Measurements from ENCODE around the gene FXYD1.
"Not testable (repeated sequence)": the region's sequence is repeated elsewhere in the genome, so short reads cannot be mapped to it uniquely, and the experiment has no call there.

FXYD1 gene

DNA sequence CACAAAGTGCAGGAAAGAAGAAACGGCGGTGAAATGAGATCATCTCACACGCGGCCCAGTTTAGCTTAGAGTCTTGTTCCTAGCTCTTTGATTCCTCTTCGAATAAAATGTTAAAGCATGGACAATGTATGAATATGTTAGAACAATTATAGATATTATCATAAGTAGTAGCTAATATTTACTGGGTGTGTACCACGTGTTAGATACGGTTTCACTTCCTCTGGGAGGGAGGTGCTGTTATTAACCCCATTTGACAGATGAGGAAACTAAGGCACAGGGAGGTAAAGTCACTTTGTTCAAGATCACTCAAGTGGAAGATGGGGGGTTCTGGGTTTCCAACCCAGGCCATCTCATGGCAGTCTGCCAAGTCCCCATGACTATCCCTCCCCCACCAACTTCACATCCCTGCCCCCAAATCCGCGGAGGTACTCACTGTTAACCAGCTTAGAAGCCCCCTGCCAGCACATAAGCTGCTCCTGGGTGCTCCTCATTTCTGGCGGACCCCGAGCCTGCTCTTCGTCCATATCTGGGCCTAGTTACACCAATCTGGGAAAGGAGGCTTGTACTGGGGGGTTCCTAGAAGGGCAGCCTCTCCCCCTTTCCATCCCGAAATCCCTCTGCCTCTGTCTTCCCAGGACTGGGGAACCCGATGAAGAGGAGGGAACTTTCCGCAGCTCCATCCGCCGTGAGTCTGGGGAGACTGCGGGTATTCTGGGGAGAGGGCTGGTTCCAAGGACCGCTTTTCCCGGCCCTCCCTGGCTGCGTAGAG lies 3.4 kb downstream of the FXYD1 start:
- in situ Hi-C loops (cut with MboI; ENCODE audit: low sequenced_read_pairs), result no loop called here

GRCh38 chr19:35142606-35143230 lies 4.1 kb downstream of the FXYD1 start:
- in situ Hi-C loops (cut with MboI; ENCODE audit: low sequenced_read_pairs), result no loop called here

GRCh38 chr19:35143231-35143715 lies 4.6 kb downstream of the FXYD1 start, which contains the start of gene FXYD7:
Gene FXYD7, plus strand, starts transcription at chr19:35143255. Its CDS starts 79 bp downstream, at chr19:35143334.
- in situ Hi-C loops (cut with MboI; ENCODE audit: low sequenced_read_pairs), result no loop called here

DNA sequence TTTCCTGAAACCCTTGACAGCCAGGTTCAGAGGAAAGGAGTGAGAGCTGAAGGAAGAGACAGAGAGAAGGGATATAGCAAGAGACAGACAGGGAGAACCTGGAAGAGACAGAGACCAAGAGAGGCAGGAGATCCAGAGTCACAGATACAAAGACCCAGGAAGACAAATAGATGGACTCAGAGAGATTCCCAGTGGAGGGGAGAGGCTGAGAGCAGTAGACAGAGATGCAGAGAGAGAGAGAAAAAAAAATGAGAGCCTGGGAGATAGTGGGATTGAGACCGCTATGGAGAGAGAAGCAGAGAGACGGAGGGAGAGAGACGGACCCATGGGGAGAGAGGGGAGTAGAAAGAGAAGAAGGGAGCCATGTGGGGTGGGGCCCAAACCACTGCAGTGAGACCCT lies 5.2 kb downstream of the FXYD1 start:
- in situ Hi-C loops (cut with MboI; ENCODE audit: low sequenced_read_pairs), result no loop called here

- in situ Hi-C loops (cut with MboI; ENCODE audit: low sequenced_read_pairs), result no loop called here
Measured at GRCh38 chr19:35144259-35144599, 5.6 kb downstream of the FXYD1 start.

DNA sequence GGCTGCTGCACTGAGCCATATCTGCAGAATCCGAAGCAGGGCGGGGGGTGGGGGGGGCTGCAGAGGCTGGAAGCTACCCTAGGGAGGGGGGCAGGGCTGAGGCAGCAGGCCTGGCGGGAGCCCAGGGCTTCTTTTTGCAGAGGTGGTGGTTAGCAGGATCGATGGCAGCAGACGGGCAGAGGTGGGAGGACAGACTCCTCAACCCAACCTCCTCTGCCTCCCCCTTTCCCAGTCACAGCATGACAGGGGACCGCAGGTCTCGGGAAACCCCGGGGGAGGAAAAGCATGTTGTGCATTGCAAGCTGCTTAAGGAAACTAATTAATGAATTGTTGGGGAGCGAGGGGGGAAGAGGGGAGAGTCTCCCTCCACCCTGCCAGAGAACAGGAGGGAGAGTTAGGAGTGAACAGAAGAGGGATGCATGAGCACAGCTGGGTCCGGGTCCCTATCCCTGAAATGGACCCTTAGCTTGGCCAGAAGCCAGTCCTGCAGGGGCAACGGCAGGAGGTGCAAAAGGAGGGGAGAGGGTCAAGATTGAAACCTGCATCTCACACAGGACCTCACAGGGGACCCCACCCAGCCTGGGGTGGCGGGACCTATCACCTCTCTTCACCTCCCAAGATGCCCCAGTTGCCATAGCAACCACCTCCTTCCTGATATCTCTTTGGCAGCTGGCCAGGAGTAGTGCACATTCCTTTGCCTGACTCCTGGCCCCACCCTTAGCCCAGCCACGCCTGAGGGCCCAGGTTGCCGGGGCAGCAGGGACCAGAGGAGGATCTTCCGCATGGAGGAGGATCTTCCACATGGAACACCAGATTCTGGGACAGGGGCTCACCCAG lies 6.2 kb downstream of the FXYD1 start:
- in situ Hi-C loops (cut with MboI; ENCODE audit: low sequenced_read_pairs), result no loop called here

GRCh38 chr19:35146746-35147459 lies 8.3 kb downstream of the FXYD1 start:
- in situ Hi-C loops (cut with MboI; ENCODE audit: low sequenced_read_pairs), result no loop called here

GRCh38 chr19:35149463-35149862 lies 10.8 kb downstream of the FXYD1 start:
- in situ Hi-C loops (cut with MboI; ENCODE audit: low sequenced_read_pairs), result no loop called here

DNA sequence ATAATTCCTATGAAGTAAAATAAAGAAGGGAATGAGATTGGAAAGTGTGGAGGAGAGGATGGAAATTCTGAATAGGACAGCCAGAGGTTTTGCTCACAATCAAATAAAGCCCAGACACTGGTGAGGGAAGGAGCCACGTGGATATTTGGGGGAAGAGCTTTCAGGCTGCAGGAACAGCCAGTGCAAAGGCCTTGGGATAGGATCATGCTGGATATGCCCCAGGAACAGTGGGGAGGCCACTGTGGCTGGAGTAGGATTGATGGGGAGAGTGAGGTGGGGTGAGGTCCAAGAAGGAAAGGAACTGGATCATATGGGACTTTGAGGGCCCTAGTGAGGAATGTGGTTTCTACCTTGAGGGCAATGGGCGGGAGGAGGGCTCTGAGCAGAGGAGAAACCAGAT lies 11.8 kb downstream of the FXYD1 start:
- in situ Hi-C loops (cut with MboI; ENCODE audit: low sequenced_read_pairs), result no loop called here

DNA sequence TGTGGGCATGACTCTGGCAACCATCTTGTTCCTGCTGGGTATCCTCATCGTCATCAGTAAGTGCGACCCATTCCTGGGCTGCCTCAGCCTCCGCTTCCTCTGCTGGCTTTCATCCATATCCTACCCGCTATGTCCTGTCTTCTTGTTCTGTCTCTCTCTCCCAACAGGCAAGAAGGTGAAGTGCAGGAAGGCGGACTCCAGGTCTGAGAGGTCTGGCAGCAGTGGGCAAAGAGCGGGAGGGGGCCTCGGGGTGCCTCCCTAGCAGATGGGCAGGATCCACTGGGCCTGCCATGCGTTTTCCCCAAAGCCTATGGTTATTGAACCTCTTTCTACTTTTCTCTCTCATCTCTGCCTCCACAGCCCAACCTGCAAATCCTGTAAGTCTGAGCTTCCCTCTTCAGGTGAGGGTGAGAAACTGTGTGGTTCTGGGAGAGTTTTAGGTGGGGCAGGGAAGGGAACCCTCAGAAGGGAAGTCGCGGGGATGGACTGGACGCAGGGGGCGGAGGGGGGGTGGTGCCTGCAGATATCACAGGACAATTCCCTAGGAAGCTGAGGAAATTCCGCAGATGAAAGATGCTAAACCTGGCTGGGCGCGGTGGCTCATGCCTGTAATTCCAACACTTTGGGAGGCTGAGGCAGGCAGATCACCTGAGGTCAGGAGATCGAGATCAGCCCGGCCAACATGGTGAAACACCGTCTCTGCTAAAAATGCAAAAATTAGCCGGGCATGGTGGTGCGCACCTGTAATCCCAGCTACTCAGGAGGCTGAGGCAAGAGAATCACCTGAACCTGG lies 12.8 kb downstream of the FXYD1 start:
- in situ Hi-C loops (cut with MboI; ENCODE audit: low sequenced_read_pairs), result no loop called here

DNA sequence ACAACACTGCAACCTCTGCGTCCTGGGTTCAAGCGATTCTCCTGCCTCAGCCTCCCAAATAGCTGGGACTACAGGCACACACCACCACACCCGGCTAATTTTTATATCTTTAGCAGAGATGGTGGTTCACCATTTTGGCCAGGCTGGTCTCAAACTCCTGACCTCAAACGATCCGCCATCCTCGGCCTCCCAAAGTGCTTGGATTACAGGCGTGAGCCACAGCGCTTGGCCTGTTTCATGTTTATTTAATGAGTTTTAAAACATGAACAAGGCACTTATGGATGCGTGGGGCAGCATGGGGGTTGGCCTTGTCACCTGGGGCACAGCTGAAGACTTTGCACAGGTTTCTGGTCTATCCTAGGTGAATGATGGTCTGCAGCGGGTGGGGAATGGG lies 14.5 kb downstream of the FXYD1 start:
- in situ Hi-C loops (cut with MboI; ENCODE audit: low sequenced_read_pairs), result not testable (repeated sequence)

GRCh38 chr19:35153701-35154524 lies 15.3 kb downstream of the FXYD1 start:
- in situ Hi-C loops (cut with MboI; ENCODE audit: low sequenced_read_pairs), result no loop called here

DNA sequence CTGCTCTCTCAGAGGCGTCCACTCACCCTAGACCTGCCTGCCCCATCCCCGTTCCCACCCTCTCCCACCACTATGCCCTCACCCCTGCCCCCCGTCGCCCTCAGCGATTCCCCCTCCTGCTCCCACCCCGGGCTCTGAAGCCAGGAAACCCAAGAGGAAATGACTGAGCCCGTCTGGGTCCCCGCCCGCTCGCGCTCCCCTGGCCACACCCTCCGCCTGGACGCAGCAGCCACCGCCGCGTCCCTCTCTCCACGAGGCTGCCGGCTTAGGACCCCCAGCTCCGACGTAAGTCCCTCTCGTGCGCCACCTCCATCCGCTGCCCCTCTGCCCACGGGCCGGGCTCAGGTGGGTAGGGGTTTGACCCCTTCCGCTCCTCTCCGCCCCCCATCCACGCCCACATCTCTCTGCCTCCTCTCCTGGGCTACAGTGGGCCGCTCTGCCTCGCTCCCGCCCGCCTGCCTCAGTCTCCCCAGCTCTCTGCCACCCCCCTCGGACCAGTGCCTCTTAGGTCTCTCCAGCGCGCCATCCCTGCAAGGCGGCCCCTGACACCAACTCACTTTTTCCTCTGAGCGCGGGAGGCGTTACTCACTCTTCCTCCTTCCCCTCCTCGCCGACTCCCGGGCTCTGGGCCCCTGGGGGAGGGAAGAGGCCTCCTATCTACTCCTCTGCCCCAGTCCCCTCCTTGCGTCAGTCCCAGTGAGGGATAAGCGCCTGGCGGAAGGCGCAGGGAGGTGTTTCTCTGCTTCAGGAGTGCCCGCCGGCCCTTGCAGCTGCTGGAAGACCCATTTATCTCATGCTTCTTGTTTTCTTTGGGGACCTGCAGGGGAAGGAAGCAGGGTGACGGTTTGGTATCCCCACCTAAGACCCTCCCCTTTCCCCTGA lies 16.1 kb downstream of the FXYD1 start, which contains the start of gene FXYD5:
Gene FXYD5, plus strand, starts transcription at position 211 of the 882 bp plus-strand sequence. CDS start 816 bp downstream, outside the sequence.
- in situ Hi-C loops (cut with MboI; ENCODE audit: low sequenced_read_pairs), result no loop called here

GRCh38 chr19:35155441-35155840 lies 16.8 kb downstream of the FXYD1 start:
- in situ Hi-C loops (cut with MboI; ENCODE audit: low sequenced_read_pairs), result no loop called here

GRCh38 chr19:35155981-35156672 lies 17.5 kb downstream of the FXYD1 start:
- in situ Hi-C loops (cut with MboI; ENCODE audit: low sequenced_read_pairs), result no loop called here

GRCh38 chr19:35156673-35157014 lies 18.0 kb downstream of the FXYD1 start:
- in situ Hi-C loops (cut with MboI; ENCODE audit: low sequenced_read_pairs), result no loop called here

DNA sequence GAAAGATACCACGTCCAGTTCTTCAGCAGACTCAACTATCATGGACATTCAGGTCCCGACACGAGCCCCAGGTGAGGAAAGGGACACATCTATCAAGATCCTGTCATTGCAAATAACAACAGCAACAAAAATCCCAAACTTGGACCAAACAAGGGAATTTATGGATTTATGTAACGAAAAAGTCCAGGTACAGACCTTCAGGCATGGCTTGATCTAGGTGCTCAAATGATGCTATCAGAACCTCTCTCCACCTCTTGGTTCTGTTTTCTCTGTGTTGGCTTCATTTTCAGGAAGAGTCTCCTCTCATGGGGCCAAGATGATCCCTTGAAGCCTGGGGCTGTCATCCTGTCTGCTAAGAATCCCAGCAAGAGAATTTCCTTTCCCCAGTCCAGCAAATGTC lies 18.8 kb downstream of the FXYD1 start:
- in situ Hi-C loops (cut with MboI; ENCODE audit: low sequenced_read_pairs), result no loop called here

DNA sequence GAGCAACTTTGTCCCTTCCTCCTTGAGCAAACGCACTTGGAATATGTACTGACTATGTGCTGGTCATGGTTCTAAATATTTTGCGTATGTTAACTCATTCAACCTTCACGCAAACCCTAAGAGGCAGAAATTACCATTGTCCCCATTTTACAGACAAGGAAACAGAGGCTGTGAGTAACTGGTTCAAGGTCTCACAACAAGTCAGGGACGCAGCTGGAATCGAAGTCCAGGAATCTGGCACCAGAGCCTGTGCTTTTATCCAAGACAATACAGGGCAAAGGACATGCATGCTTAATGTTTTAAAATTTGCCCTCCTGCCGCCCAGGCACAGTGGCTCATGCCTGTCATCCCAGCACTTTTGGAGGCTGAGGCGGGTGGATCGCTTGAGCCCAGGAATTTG lies 21.0 kb downstream of the FXYD1 start:
- in situ Hi-C loops (cut with MboI; ENCODE audit: low sequenced_read_pairs), result no loop called here

Measured in HL-60/S4 treated with phorbol 12-myristate 13-acetate at 8.2 ng/mL for 4 days and 3 days (cell line).